ENCODE measurements around the gene FLNB.

The FLNB gene

DNA sequence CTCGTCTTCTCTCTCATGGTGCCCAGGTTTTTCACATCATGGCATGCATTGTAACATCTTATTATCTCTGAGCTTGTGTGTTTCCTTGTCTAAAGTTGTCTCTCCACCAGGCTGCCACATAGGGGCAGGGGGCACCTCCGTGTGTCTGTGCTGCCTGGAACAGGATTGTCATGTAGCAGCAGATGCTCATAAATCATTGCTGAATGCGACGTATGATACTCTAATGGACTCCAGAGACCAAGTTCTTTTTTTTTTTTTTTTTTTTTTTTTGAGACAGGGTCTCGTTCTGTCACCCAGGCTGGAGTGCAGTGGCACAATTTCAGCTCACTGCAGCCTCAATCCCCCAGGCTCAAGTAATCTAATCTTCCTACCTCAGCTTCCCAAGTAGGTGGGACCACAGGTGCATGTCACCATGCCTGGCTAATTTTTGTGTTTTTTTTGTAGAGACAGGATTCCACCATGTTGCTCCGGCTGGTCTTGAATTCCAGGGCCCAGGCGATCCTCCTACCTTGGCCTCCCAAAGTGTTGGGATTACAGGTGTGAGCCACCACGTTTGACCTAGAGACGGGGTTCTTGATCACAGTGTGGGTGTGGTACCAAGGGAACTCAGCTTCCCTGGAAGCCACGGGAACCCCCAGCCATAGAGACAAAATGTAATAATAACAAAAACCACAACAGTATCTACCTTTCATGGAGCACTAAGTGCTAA, 207.2 kb downstream of the FLNB start:
- peak; percentile 43 for DNase-seq

DNA sequence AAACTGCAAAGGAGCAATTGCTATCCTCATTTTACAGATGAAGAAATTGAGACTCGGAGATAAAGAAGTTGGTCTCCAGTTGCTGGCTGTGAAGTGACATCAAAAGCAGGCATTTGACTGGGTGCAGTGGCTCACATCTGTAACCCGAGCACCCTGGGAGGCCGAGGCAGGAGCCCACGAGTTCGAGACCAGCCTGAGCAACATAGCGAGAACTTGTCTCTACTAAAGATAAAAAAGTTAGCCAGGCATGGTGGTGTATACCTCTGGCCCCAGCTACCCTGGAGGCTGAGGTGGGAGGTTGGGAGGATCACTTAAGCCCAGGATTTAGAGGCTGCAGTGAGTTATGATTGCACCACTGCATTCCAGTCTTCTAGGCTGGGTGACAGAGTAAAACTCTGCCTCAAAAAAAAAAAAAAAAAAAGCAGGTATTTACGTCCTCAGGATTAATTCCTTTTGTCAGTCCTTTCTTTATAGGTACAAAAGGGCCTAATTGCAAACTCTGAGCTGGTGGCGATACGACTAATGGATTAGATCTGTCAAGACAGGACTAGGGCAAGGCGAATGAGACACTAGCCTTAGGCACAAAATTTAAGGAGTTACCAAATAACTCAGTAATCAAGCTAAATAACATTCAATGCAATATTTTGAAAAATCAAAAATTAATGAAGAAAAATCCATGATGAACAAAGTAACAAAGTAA, 208.4 kb downstream of the FLNB start:
- DNase-seq, result no peak

DNA sequence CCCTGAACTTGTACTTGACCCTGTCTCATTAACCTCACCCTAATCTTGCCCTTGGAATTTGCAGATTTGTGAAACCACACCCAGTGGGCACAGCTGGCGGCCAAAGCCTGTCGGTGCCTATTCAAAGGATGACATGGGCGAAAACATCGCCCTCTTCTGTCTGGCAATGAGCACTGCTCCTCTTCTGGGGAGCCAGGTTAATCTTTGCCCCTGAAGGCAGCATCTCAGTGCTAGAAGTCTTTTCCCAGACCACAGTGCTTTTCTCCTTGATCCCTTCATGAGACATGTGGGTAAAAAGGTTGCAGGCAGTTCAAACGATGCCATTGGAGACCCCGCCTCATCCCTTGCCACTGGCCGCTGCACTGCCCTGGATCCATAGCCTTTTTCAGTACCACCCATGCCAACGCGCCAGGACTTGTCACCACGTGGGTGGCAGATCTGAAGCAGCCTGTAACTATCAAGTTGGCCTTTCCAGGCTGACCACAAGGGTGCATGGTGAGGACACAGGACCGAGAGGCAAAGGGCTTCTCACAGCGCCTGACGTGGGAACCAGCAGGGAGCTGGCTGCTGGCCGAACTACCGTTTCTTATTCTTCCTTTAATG, 209.1 kb downstream of the FLNB start:
- peak; percentile 80 for DNase-seq

DNA sequence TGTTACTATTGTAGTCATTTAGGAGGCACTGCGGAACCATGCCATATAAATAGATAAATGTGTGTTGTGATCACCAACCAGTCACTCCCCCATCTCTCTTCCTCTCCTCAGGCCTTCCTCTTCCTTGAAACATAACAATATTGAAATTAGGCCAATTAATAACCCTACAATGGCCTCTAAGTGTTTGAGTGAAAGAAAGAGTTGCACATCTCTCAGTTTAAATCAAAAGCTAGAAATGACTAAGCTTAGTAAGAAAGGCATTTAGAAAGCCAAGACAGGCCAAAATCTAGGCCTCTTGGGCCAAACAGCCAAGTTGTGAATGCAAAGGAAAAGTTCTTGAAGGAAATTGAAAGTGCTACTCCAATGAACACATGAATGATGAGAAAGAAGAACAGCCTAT, 210.7 kb downstream of the FLNB start:
- DNase-seq, result no peak

All from retina (tissue), 1 donor.